Keratinocyte (primary cell): Measurements from ENCODE around the gene SPATA6L. TPM values are rescaled to one million over a fixed set of nuclear protein-coding genes. Genes with fewer than 3 reads are reported as not detected.

ENCODE experiments used
- DNase-seq: peaks from one replicate; pipeline ENCODE4 v3.0.0-alpha.2; 2011; ENCODE audit warnings: low read depth, missing footprints, low spot score
- FAIRE-seq: peaks from 2 replicates; lab custom pipeline; 2011; peaks lifted over from hg19 to GRCh38; lab: Jason Lieb, UNC
- H2AFZ ChIP-seq: 2 replicates; pipeline ENCODE4 v1.6.0; 2012; ENCODE audit warnings: low read length, control low read depth, inconsistent platforms; ENCODE audit not compliant: control insufficient read depth
- H3K27ac ChIP-seq: 2 replicates; pipeline ENCODE4 v1.5.1; 2011; ENCODE audit warnings: low read length; ENCODE audit not compliant: control insufficient read depth, insufficient read depth
- H3K27me3 ChIP-seq: 3 replicates; pipeline ENCODE4 v1.6.0; 2011; ENCODE audit warnings: low read length; ENCODE audit not compliant: control insufficient read depth, insufficient read depth; ENCODE audit errors: extremely low read depth
- H3K36me3 ChIP-seq, 2 experiments: 2 replicates in 1 of 2; 3 replicates in 1 of 2; pipeline ENCODE4 v1.5.1; 2011; ENCODE audit warnings: low read length in 2 of 2, mild to moderate bottlenecking in 1 of 2; ENCODE audit not compliant: control insufficient read depth in 2 of 2, insufficient read depth in 2 of 2; ENCODE audit errors: extremely low read depth in 1 of 2
- H3K4me1 ChIP-seq: 3 replicates; pipeline ENCODE4 v1.5.1; 2011; ENCODE audit warnings: low read length; ENCODE audit not compliant: control insufficient read depth, insufficient read depth; ENCODE audit errors: extremely low read depth
- H3K4me2 ChIP-seq: 3 replicates; pipeline ENCODE4 v1.6.0; 2011; ENCODE audit warnings: low read depth, low read length; ENCODE audit not compliant: control insufficient read depth, insufficient read depth; ENCODE audit errors: extremely low read depth
- H3K4me3 ChIP-seq, 3 experiments: fragments of 200-600 bp in 1 of 3; sonication (generic) in 1 of 3; 2 replicates in 2 of 3; 3 replicates in 1 of 3; pipeline ENCODE4 v1.5.1; 2011 to 2016; ENCODE audit warnings: low read length in 3 of 3, mild to moderate bottlenecking in 3 of 3, control low read depth in 2 of 3, inconsistent platforms in 1 of 3, low read depth in 1 of 3, mixed read lengths in 1 of 3, mixed run types in 1 of 3, moderate library complexity in 1 of 3; ENCODE audit not compliant: control insufficient read depth in 2 of 3, insufficient read depth in 2 of 3; ENCODE audit errors: extremely low read depth in 1 of 3
- H3K79me2 ChIP-seq: 2 replicates; pipeline ENCODE4 v1.6.0; 2012; ENCODE audit warnings: low read length; ENCODE audit not compliant: control insufficient read depth, insufficient read depth
- H3K9ac ChIP-seq: 3 replicates; pipeline ENCODE4 v1.6.0; 2011; ENCODE audit warnings: low read length; ENCODE audit not compliant: control insufficient read depth, insufficient read depth; ENCODE audit errors: extremely low read depth
- H3K9me1 ChIP-seq: 3 replicates; pipeline ENCODE4 v1.6.0; 2011; ENCODE audit warnings: low read length; ENCODE audit not compliant: control insufficient read depth, insufficient read depth; ENCODE audit errors: extremely low read depth
- H3K9me3 ChIP-seq: 2 replicates; pipeline ENCODE4 v1.5.1; 2012; ENCODE audit warnings: low read depth, low read length; ENCODE audit not compliant: control insufficient read depth
- H4K20me1 ChIP-seq: 3 replicates; pipeline ENCODE4 v1.6.0; 2011; ENCODE audit warnings: low read length; ENCODE audit not compliant: control insufficient read depth, insufficient read depth; ENCODE audit errors: extremely low read depth
- EZH2 ChIP-seq: IDR thresholded peaks from one replicate; pipeline ENCODE4 v1.6.1; 2012; ENCODE audit warnings: inconsistent platforms, mild to moderate bottlenecking, low read length, moderate library complexity
- dilution Hi-C: fragments of 300-500 bp; cut with MboI; formaldehyde crosslinking; loops from one replicate; pipeline ENCODE4 v1.7.0; 2020; ENCODE audit warnings: low sequenced_read_pairs; ENCODE audit not compliant: extremely low pct_ligation_motif_present
- polyA plus RNA-seq, 5 experiments: library from polyadenylated mRNA; depleted of rRNA in 3 of 5; stranded (reverse) in 3 of 5; stranded (forward) in 1 of 5; unstranded in 1 of 5; fragments of >200 nt; gene quantifications; 1 replicate in 1 of 5; 2 replicates in 3 of 5; 3 replicates in 1 of 5; pipeline versions ENCODE4 v1.2.1 to v1.2.3, GENCODE V29; 2011 to 2012; ENCODE audit warnings: missing spikeins in 2 of 5, low read depth in 1 of 5, low replicate concordance in 1 of 5
- TF ChIP-seq, protein P1 (sequence below), 3 experiments: IDR thresholded peaks in 1 of 3; conservative IDR thresholded peaks in 1 of 3; optimal IDR thresholded peaks in 1 of 3; 2 replicates in 2 of 3; 3 replicates in 1 of 3; pipeline versions ENCODE3 to v1.5.1; 2011; ENCODE audit warnings: low read length in 3 of 3, mild to moderate bottlenecking in 3 of 3, moderate library complexity in 2 of 3, control low read depth in 1 of 3, inconsistent platforms in 1 of 3; ENCODE audit not compliant: insufficient read depth in 2 of 3; ENCODE audit errors: extremely low read depth in 1 of 3

Gene SPATA6L
- polyA plus RNA-seq, 1 donor (not counting 4 experiments of a cell fraction or from before 2014, with no cell fraction given): 0.92 TPM

- Histone ChIP-seq H3K4me1 (no peaks in the 10 kb centered on the region), H3K9me3 (no peaks in the 10 kb centered on the region), H3K9ac (no peak overlapping the region), H3K27ac (no peak overlapping the region), H3K4me3 (no peak overlapping the region), H3K79me2 (no peaks in the 10 kb centered on the region), H3K4me2 (no peak overlapping the region), H2AFZ (no peak overlapping the region), H3K36me3 (no peaks in the 10 kb centered on the region), H3K27me3 (no peaks in the 10 kb centered on the region), H4K20me1 (no peaks in the 10 kb centered on the region), H3K9me1 (no peaks in the 10 kb centered on the region)
- dilution Hi-C loops: no loop called here
- no peak for FAIRE-seq
- TF ChIP-seq, protein P1, sequence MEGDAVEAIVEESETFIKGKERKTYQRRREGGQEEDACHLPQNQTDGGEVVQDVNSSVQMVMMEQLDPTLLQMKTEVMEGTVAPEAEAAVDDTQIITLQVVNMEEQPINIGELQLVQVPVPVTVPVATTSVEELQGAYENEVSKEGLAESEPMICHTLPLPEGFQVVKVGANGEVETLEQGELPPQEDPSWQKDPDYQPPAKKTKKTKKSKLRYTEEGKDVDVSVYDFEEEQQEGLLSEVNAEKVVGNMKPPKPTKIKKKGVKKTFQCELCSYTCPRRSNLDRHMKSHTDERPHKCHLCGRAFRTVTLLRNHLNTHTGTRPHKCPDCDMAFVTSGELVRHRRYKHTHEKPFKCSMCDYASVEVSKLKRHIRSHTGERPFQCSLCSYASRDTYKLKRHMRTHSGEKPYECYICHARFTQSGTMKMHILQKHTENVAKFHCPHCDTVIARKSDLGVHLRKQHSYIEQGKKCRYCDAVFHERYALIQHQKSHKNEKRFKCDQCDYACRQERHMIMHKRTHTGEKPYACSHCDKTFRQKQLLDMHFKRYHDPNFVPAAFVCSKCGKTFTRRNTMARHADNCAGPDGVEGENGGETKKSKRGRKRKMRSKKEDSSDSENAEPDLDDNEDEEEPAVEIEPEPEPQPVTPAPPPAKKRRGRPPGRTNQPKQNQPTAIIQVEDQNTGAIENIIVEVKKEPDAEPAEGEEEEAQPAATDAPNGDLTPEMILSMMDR (optimal IDR thresholded peaks at IDR 0.05 in 1 of 3, IDR thresholded peaks at IDR 0.05 in 1 of 3, conservative IDR thresholded peaks at IDR 0.05 in 1 of 3; ENCODE audit: extremely low read depth in 1 of 3, insufficient read depth in 2 of 3, low read length in 3 of 3): no peak
- TF ChIP-seq EZH2: no peak
- no peak for DNase-seq
These were observed 69.9 kb downstream of the SPATA6L start for GRCh38 chr9:4596165-4596922.

- no peak for FAIRE-seq
- H3K27ac ChIP-seq: no peak overlapping the region
- H4K20me1 ChIP-seq: no peaks in the 10 kb centered on the region
- H3K4me3 ChIP-seq: no peak overlapping the region
- no peaks in the 10 kb centered on the region for H3K9me1 ChIP-seq
- dilution Hi-C loops: no loop called here
- no peaks in the 10 kb centered on the region for H3K79me2 ChIP-seq
- H3K4me2 ChIP-seq: no peak overlapping the region
- H2AFZ ChIP-seq: no peak overlapping the region
- no peaks in the 10 kb centered on the region for H3K9me3 ChIP-seq
- no peak overlapping the region for H3K9ac ChIP-seq
- H3K36me3 ChIP-seq: no peaks in the 10 kb centered on the region
- no peak for TF ChIP-seq EZH2
- TF ChIP-seq, protein P1 (optimal IDR thresholded peaks at IDR 0.05 in 1 of 3, IDR thresholded peaks at IDR 0.05 in 1 of 3, conservative IDR thresholded peaks at IDR 0.05 in 1 of 3; ENCODE audit: extremely low read depth in 1 of 3, insufficient read depth in 2 of 3, low read length in 3 of 3): no peak
- H3K4me1 ChIP-seq: no peaks in the 10 kb centered on the region
- peaks cover 2% of the 10 kb centered on the region for H3K27me3 ChIP-seq
- DNase-seq: no peak
These were observed 71.3 kb downstream of the SPATA6L start for GRCh38 chr9:4594994-4595393.
